ENCODE data around the gene ENTPD8. TPM values are rescaled to one million over a fixed set of nuclear protein-coding genes. Genes with fewer than 3 reads are reported as not detected.

The ENTPD8 gene
- total RNA-seq, 1 donor = not detected

- Histone ChIP-seq H3K27me3 (ENCODE audit: insufficient read depth, low read length) (no peaks in the 10 kb centered on the region), H4K20me1 (ENCODE audit: insufficient read depth, low read length) (peaks cover 15% of the 10 kb centered on the region), H3K4me1 (ENCODE audit: insufficient read depth, low read length) (peaks cover 31% of the 10 kb centered on the region), H3K4me3 (ENCODE audit: insufficient read depth, low read length) (no peak overlapping the region), H3K27ac (ENCODE audit: low read depth, low read length) (no peak overlapping the region), H3K36me3 (ENCODE audit: insufficient read depth, low read length) (no peaks in the 10 kb centered on the region), H3K79me2 (ENCODE audit: insufficient read depth, low read length) (no peaks in the 10 kb centered on the region), H2AFZ (ENCODE audit: low read length) (no peak overlapping the region), H3K4me2 (ENCODE audit: insufficient read depth, low read length) (no peak overlapping the region), H3K9me3 (ENCODE audit: low read depth, low read length) (no peaks in the 10 kb centered on the region)
- TF ChIP-seq CTCF (IDR thresholded peaks at IDR 0.05; ENCODE audit: extremely low read depth, low read depth, low read length) = no peak
- DNase-seq (ENCODE audit: insufficient read length, low spot score, missing footprints) = no peak
These were observed 31.6 kb downstream of the ENTPD8 start for GRCh38 chr9:137409515-137409914.

DNA sequence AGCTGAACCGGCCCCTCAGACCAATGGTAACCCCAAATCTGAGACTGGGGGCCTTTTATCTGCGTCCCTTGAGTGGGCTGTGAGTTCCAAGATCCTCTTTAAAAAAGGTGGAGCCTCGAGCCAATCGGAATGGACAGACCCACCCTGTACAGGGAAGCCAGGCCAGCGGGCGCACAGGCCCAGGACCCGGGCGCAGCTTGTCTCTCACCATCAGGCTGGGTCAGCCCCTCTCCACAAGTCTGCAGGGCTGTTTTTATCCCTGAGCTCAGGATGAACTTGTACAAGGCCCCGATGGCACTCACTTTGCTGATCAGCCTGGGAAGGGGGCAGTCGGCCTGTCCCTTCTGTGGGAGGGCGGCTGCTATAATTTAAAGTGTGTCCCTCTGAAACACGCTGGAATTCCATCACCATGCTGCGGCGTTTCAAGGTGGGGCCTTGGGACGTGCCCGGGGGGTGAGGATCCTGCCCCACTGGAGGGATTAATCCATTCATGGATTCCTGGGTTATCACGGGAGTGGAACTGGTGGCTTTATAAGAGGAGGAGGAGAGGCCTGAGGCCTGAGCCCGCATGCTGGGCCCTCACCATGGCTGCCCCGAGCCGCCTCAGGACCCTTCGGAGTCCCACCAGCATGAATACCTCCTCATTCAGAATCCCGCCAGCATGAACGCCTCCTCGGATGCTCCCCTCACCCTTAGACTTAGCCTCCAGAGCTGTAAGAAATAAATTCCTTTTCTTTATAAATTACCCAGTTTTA is 32.3 kb downstream of the ENTPD8 start:
- Histone ChIP-seq H3K79me2 (ENCODE audit: insufficient read depth, low read length) (no peaks in the 10 kb centered on the region), H4K20me1 (ENCODE audit: insufficient read depth, low read length) (peaks cover 18% of the 10 kb centered on the region), H3K4me1 (ENCODE audit: insufficient read depth, low read length) (peaks cover 31% of the 10 kb centered on the region), H3K9me3 (ENCODE audit: low read depth, low read length) (no peaks in the 10 kb centered on the region), H3K27me3 (ENCODE audit: insufficient read depth, low read length) (no peaks in the 10 kb centered on the region), H3K4me3 (ENCODE audit: insufficient read depth, low read length) (no peak overlapping the region), H3K36me3 (ENCODE audit: insufficient read depth, low read length) (no peaks in the 10 kb centered on the region), H3K27ac (ENCODE audit: low read depth, low read length) (no peak overlapping the region), H3K4me2 (ENCODE audit: insufficient read depth, low read length) (no peak overlapping the region), H2AFZ (ENCODE audit: low read length) (no peak overlapping the region)
- TF ChIP-seq CTCF (IDR thresholded peaks at IDR 0.05; ENCODE audit: extremely low read depth, low read depth, low read length) = no peak
- peak; percentile 78 for DNase-seq (ENCODE audit: insufficient read length, low spot score, missing footprints)

- peaks cover 22% of the 10 kb centered on the region for H4K20me1 ChIP-seq (ENCODE audit: insufficient read depth, low read length)
- peak overlapping the region; percentile 70 for H3K4me3 ChIP-seq (ENCODE audit: insufficient read depth, low read length)
- peak overlapping the region; percentile 84 for H3K4me2 ChIP-seq (ENCODE audit: insufficient read depth, low read length)
- DNase-seq (ENCODE audit: insufficient read length, low spot score, missing footprints) = peak; percentile 96
- no peaks in the 10 kb centered on the region for H3K79me2 ChIP-seq (ENCODE audit: insufficient read depth, low read length)
- no peaks in the 10 kb centered on the region for H3K27me3 ChIP-seq (ENCODE audit: insufficient read depth, low read length)
- no peak for TF ChIP-seq CTCF (IDR thresholded peaks at IDR 0.05; ENCODE audit: extremely low read depth, low read depth, low read length)
- H2AFZ ChIP-seq (ENCODE audit: low read length) = peak overlapping the region; percentile 56
- H3K4me1 ChIP-seq (ENCODE audit: insufficient read depth, low read length) = peaks cover 29% of the 10 kb centered on the region
- H3K27ac ChIP-seq (ENCODE audit: low read depth, low read length) = no peak overlapping the region
- H3K36me3 ChIP-seq (ENCODE audit: insufficient read depth, low read length) = no peaks in the 10 kb centered on the region
- H3K9me3 ChIP-seq (ENCODE audit: low read depth, low read length) = no peaks in the 10 kb centered on the region
These were observed 33.4 kb downstream of the ENTPD8 start for GRCh38 chr9:137407590-137408300.

All from osteoblast (primary cell).